Measurements from ENCODE around the gene PACSIN1.

Gene PACSIN1

DNA sequence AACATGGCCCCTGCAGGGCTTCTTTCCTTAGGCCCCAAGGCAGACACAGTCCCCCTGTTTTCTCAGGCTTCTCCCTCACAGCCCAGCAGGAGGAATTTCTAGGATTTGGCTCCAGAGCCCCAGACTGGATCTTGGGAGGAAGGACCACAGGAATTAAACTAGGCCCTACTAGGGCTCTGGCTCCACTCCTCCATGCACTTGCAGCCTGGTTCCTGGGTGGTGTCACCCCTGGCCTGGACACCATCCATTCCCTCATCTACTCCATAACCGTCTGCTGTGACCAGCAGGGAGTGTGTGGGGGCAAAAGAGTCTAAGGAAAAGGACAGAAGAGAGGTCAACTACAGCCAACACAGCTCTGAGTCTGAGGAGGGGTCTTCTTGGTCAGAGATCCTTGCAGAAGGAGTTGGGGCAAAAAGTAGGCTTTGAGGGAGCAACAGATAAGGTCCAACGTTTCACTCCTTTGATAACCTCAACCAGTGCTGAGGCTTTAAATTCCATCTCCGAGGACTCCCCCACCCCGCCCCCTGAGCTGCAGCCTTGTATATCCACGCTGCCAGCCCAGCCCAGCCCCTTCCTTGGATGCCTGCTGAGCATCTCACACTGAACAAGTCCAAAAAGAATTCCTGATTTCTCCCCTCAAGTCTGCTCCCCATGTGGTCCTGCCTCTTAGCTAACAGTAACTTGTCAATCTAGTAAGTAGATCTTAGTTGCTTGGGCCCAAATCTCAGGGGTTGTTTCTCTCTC is 118.2 kb downstream of the PACSIN1 start:
- no peak for TF ChIP-seq ELF4 (IDR thresholded peaks at IDR 0.05)
- no peak for TF ChIP-seq CTBP1 (IDR thresholded peaks at IDR 0.05; ENCODE audit: borderline replicate concordance)
- TF ChIP-seq NFRKB (IDR thresholded peaks at IDR 0.05), result no peak
- no peak for TF ChIP-seq FOXA1 (IDR thresholded peaks at IDR 0.05)
- TF ChIP-seq SUZ12 (IDR thresholded peaks at IDR 0.05), result no peak
- no peak for TF ChIP-seq SP1 (IDR thresholded peaks at IDR 0.05)
- TF ChIP-seq L3MBTL2 (conservative IDR thresholded peaks at IDR 0.05), result no peak
- TF ChIP-seq LEF1 (IDR thresholded peaks at IDR 0.05; ENCODE audit: borderline replicate concordance), result no peak
- TF ChIP-seq ZNF384 (IDR thresholded peaks at IDR 0.05), result no peak
- TF ChIP-seq HDGF (IDR thresholded peaks at IDR 0.05; ENCODE audit: borderline replicate concordance), result no peak
- TF ChIP-seq, protein P1, sequence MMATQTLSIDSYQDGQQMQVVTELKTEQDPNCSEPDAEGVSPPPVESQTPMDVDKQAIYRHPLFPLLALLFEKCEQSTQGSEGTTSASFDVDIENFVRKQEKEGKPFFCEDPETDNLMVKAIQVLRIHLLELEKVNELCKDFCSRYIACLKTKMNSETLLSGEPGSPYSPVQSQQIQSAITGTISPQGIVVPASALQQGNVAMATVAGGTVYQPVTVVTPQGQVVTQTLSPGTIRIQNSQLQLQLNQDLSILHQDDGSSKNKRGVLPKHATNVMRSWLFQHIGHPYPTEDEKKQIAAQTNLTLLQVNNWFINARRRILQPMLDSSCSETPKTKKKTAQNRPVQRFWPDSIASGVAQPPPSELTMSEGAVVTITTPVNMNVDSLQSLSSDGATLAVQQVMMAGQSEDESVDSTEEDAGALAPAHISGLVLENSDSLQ (IDR thresholded peaks at IDR 0.05), result no peak
- CTCF ChIA-PET, result no interaction called here

DNA sequence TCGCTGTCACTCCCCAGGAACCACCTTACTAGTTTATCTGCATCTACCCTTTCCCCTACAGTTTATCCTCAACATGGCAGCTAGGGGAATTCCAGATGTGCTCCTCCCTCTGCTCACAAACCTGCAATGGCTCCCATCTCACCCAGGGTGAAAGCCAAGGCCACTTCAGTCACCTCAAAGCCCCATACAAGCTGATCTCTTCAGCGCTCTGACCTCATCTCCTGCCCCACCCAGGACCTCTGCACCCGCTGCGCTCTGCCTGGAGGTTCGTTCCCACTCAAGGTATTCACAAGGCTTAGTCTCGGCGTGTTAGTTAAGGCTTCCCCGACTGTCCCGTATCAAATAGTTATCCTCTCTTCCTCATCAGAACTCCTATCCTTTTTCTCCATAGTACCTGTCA is 118.8 kb downstream of the PACSIN1 start:
- no peak for DNase-seq (ENCODE audit: extremely low spot score)
- ChIA-PET CTCF (interaction anchor here (0.6 kb wide), 1 partner anchor 181 kb away, joined by 4 read pairs; no protein-coding TSS in a partner anchor), POLR2A (no interaction called here)
- TF ChIP-seq FOXM1 (IDR thresholded peaks at IDR 0.05; ENCODE audit: borderline replicate concordance) (no peak), ZNF384 (IDR thresholded peaks at IDR 0.05) (no peak), BHLHE40 (IDR thresholded peaks at IDR 0.05; ENCODE audit: borderline replicate concordance) (no peak), HDGF (IDR thresholded peaks at IDR 0.05; ENCODE audit: borderline replicate concordance) (no peak), ARNT (IDR thresholded peaks at IDR 0.05) (no peak), LEF1 (IDR thresholded peaks at IDR 0.05; ENCODE audit: borderline replicate concordance) (no peak), L3MBTL2 (conservative IDR thresholded peaks at IDR 0.05) (no peak), SP1 (IDR thresholded peaks at IDR 0.05) (no peak), NFRKB (IDR thresholded peaks at IDR 0.05) (no peak), FOXK2 (IDR thresholded peaks at IDR 0.05) (no peak), FOXA1 (IDR thresholded peaks at IDR 0.05) (no peak), TARDBP (IDR thresholded peaks at IDR 0.05) (no peak), SUZ12 (IDR thresholded peaks at IDR 0.05) (no peak)
- TF ChIP-seq, protein P1 (IDR thresholded peaks at IDR 0.05), result no peak

More for the DNA sequence above, 118.2 kb downstream of the PACSIN1 start:
- POLR2A ChIA-PET, result no interaction called here
- no peak for DNase-seq (ENCODE audit: extremely low spot score)
